ENCODE measurements around the gene GATA5. TPM values are rescaled to one million over a fixed set of nuclear protein-coding genes. Genes with fewer than 3 reads are reported as not detected.

The GATA5 gene
- total RNA-seq, 1 experiment from 2014 or later: 0.25 TPM

- POLR2A ChIA-PET: no interaction called here
- Histone ChIP-seq H3K9me3 (no peaks in the 10 kb centered on the region), H3K4me1 (no peaks in the 10 kb centered on the region), H3K4me3 (ENCODE audit: low read depth, low read length) (no peak overlapping the region), H3K27me3 (replicated peaks; ENCODE audit: control insufficient read depth, insufficient read depth, low read length) (no peaks in the 10 kb centered on the region), H3K36me3 (ENCODE audit: control insufficient read depth, insufficient read depth, low read length) (no peaks in the 10 kb centered on the region)
- no peak for DNase-seq
- intact Hi-C loops (cut with micrococcal nuclease; ENCODE audit: unreplicated experiment): loop anchor here (5.0 kb wide), 1 partner anchor 113 kb away; no protein-coding TSS in a partner anchor
- Mint-ChIP-seq H3K27ac (ENCODE audit: unreplicated experiment) (no peak overlapping the region), H3K4me3 (ENCODE audit: unreplicated experiment) (no peak overlapping the region), H3K36me3 (ENCODE audit: insufficient read depth, unreplicated experiment) (no peaks in the 10 kb centered on the region), H3K9me3 (ENCODE audit: unreplicated experiment) (peaks cover 23% of the 10 kb centered on the region), H3K27me3 (ENCODE audit: insufficient read depth, unreplicated experiment) (no peaks in the 10 kb centered on the region), H3K4me1 (ENCODE audit: low read depth, unreplicated experiment) (no peaks in the 10 kb centered on the region)
- TF ChIP-seq, protein P1, sequence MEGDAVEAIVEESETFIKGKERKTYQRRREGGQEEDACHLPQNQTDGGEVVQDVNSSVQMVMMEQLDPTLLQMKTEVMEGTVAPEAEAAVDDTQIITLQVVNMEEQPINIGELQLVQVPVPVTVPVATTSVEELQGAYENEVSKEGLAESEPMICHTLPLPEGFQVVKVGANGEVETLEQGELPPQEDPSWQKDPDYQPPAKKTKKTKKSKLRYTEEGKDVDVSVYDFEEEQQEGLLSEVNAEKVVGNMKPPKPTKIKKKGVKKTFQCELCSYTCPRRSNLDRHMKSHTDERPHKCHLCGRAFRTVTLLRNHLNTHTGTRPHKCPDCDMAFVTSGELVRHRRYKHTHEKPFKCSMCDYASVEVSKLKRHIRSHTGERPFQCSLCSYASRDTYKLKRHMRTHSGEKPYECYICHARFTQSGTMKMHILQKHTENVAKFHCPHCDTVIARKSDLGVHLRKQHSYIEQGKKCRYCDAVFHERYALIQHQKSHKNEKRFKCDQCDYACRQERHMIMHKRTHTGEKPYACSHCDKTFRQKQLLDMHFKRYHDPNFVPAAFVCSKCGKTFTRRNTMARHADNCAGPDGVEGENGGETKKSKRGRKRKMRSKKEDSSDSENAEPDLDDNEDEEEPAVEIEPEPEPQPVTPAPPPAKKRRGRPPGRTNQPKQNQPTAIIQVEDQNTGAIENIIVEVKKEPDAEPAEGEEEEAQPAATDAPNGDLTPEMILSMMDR (IDR thresholded peaks at IDR 0.05; ENCODE audit: insufficient read depth in 1 of 2, low read depth in 1 of 2, low read length in 1 of 2, severe bottlenecking in 1 of 2, unreplicated experiment in 1 of 2): no peak
- no TSS peak for BruUV-seq (replicated peaks)
- CTCF ChIA-PET: interaction anchor here (1.0 to 2.1 kb wide), 2 partner anchors 26 to 72 kb away, joined by 3 to 5 read pairs; no protein-coding TSS in a partner anchor
Observed at GRCh38 chr20:62504323-62504722, 28.5 kb upstream of the GATA5 start.

DNA sequence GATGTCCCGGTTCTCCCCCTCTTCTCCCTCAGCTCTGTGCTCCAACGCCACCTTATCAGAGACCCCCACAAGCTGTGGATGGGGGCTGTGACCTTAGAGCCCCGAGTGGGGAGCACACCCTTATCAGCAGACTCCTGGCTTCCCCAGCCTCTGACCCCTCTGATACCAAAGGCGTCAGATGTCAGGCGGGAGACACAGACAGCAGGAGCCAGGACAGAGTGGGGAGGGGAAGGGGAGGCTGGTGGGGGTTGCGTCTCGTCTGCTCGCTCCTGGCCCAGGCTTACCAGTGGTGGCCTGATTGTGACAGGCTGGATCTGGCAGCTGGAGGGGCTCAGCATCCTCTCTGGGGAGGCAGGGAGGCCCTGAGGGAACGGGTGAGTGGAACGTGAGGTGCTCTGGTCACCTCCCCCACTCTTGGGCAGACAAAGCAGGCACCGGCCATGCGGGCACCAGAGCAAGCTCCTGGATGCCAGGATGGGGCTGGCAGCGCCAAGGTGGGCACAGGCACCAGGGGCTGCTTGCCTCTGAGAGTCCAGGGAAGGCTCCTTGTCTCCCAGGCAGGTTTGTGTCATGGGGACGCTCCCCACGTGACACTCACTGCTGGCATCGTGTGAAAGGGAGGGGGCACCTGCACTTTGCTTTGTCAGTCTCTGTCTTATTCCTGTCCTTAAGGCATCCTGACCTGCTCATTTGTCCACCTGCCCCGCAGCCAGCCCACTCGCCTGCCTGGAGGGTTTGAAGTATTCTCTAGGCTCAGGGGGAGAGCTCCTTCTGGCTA, 27.8 kb upstream of the GATA5 start:
- Histone ChIP-seq H3K4me3 (ENCODE audit: low read depth, low read length) (no peak overlapping the region), H3K36me3 (ENCODE audit: control insufficient read depth, insufficient read depth, low read length) (no peaks in the 10 kb centered on the region), H3K9me3 (no peaks in the 10 kb centered on the region), H3K4me1 (no peaks in the 10 kb centered on the region), H3K27me3 (replicated peaks; ENCODE audit: control insufficient read depth, insufficient read depth, low read length) (no peaks in the 10 kb centered on the region)
- Mint-ChIP-seq H3K4me3 (ENCODE audit: unreplicated experiment) (no peak overlapping the region), H3K27me3 (ENCODE audit: insufficient read depth, unreplicated experiment) (no peaks in the 10 kb centered on the region), H3K36me3 (ENCODE audit: insufficient read depth, unreplicated experiment) (no peaks in the 10 kb centered on the region), H3K4me1 (ENCODE audit: low read depth, unreplicated experiment) (no peaks in the 10 kb centered on the region), H3K27ac (ENCODE audit: unreplicated experiment) (no peak overlapping the region), H3K9me3 (ENCODE audit: unreplicated experiment) (peaks cover 23% of the 10 kb centered on the region)
- POLR2A ChIA-PET: no interaction called here
- TF ChIP-seq, protein P1 (IDR thresholded peaks at IDR 0.05; ENCODE audit: insufficient read depth in 1 of 2, low read depth in 1 of 2, low read length in 1 of 2, severe bottlenecking in 1 of 2, unreplicated experiment in 1 of 2): no peak
- no TSS peak for BruUV-seq (replicated peaks)
- intact Hi-C loops (cut with micrococcal nuclease; ENCODE audit: unreplicated experiment): loop anchor here (5.0 kb wide), 1 partner anchor 114 kb away; no protein-coding TSS in a partner anchor
- no peak for DNase-seq
- CTCF ChIA-PET: interaction anchor here (1.0 kb wide), 1 partner anchor 73 kb away, joined by 3 read pairs; no protein-coding TSS in a partner anchor

DNA sequence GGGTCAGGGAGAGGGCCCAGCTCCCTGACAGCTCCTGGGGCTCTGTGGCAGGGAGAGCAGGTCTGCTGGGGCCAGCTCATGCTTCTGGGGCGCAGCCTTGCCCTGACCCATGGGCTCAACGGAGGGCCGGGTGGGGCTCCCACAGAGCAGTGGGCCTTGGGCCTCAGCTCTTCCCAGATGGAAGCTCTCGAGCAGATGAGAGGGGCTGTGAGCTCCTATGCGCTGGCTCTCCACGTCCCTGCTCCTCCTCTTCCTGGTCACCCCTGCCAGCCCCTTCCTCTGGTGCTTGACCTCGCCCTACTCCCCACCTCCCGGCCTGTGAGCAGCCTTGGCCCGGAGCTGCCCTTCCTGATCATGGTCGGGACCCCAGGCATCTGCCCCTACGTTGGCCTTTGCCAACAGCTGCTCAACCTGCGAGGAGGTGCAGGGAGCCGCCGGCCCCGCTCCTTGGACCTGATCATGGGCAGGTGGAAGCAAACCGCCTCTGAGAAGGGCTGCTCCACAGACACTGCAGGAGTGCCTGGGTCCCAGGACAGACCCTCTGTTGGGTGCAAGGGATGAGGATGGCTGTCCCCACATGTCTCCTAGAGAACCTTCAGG, 26.8 kb upstream of the GATA5 start:
- no peaks in the 10 kb centered on the region for H3K27me3 Mint-ChIP-seq (ENCODE audit: insufficient read depth, unreplicated experiment)
- H3K36me3 ChIP-seq (ENCODE audit: control insufficient read depth, insufficient read depth, low read length): no peaks in the 10 kb centered on the region
- H3K4me3 Mint-ChIP-seq (ENCODE audit: unreplicated experiment): no peak overlapping the region
- no peaks in the 10 kb centered on the region for H3K4me1 ChIP-seq
- no peaks in the 10 kb centered on the region for H3K27me3 ChIP-seq (replicated peaks; ENCODE audit: control insufficient read depth, insufficient read depth, low read length)
- BruUV-seq (replicated peaks): no TSS peak
- TF ChIP-seq, protein P1 (IDR thresholded peaks at IDR 0.05; ENCODE audit: insufficient read depth in 1 of 2, low read depth in 1 of 2, low read length in 1 of 2, severe bottlenecking in 1 of 2, unreplicated experiment in 1 of 2): no peak
- POLR2A ChIA-PET: no interaction called here
- no peaks in the 10 kb centered on the region for H3K9me3 ChIP-seq
- CTCF ChIA-PET: interaction anchor here (0.8 to 1.0 kb wide), 2 partner anchors 18 to 97 kb away, joined by 3 read pairs; no protein-coding TSS in a partner anchor
- H3K4me1 Mint-ChIP-seq (ENCODE audit: low read depth, unreplicated experiment): no peaks in the 10 kb centered on the region
- intact Hi-C loops (cut with micrococcal nuclease; ENCODE audit: unreplicated experiment): loop anchor here (5.0 kb wide), 1 partner anchor 115 kb away; no protein-coding TSS in a partner anchor
- H3K9me3 Mint-ChIP-seq (ENCODE audit: unreplicated experiment): peaks cover 23% of the 10 kb centered on the region
- H3K36me3 Mint-ChIP-seq (ENCODE audit: insufficient read depth, unreplicated experiment): no peaks in the 10 kb centered on the region
- H3K4me3 ChIP-seq (ENCODE audit: low read depth, low read length): no peak overlapping the region
- DNase-seq: no peak
- no peak overlapping the region for H3K27ac Mint-ChIP-seq (ENCODE audit: unreplicated experiment)

Measured in Caco-2 (cell line).